HepG2 (cell line): ENCODE data around the gene PLIN4. TPM values are rescaled to one million over a fixed set of nuclear protein-coding genes. Genes with fewer than 3 reads are reported as not detected.

Source experiments
- ARID2 ChIP-seq: sonication (generic); formaldehyde crosslinking; IDR thresholded peaks from 2 replicates; pipeline ENCODE4 v1.8.1; 2022; ENCODE audit warnings: mild to moderate bottlenecking, missing genetic modification reagents, borderline replicate concordance
- CAMTA2 ChIP-seq: sonication (generic); formaldehyde crosslinking; IDR thresholded peaks from 2 replicates; pipeline ENCODE4 v1.4.0; 2020; ENCODE audit warnings: mild to moderate bottlenecking, missing genetic modification reagents, borderline replicate concordance
- CEBPB ChIP-seq: IDR thresholded peaks from 2 replicates; pipeline ENCODE4 v1.6.1; 2011; ENCODE audit warnings: low read depth, low read length, improper control_type of control experiment, borderline replicate concordance
- EZH2 ChIP-seq: conservative IDR thresholded peaks from 2 replicates; pipeline ENCODE4 v1.6.1; 2012; ENCODE audit warnings: mild to moderate bottlenecking, low read depth, low read length, moderate library complexity
- HNF1A ChIP-seq, 2 experiments: sonication (generic) in 1 of 2; formaldehyde crosslinking in 1 of 2; IDR thresholded peaks; 2 replicates each; pipeline versions ENCODE4 v1.4.0 to v1.6.1; 2016 to 2020; ENCODE audit warnings: borderline replicate concordance in 1 of 2, low read depth in 1 of 2, mild to moderate bottlenecking in 1 of 2, missing genetic modification reagents in 1 of 2
- KLF13 ChIP-seq: sonication (generic); formaldehyde crosslinking; IDR thresholded peaks from 2 replicates; pipeline ENCODE4 v1.4.0; 2020; ENCODE audit warnings: mild to moderate bottlenecking, missing genetic modification reagents
- MAFG ChIP-seq: sonication (generic); formaldehyde crosslinking; IDR thresholded peaks from 2 replicates; pipeline ENCODE4 v1.5.1; 2020; ENCODE audit warnings: mild to moderate bottlenecking, missing genetic modification reagents
- MAFK ChIP-seq, 2 experiments: IDR thresholded peaks in 1 of 2; conservative IDR thresholded peaks in 1 of 2; 2 replicates each; pipeline ENCODE4 v1.6.1; 2011; ENCODE audit warnings: improper control_type of control experiment in 2 of 2, low read length in 2 of 2
- NFIB ChIP-seq: sonication (generic); formaldehyde crosslinking; IDR thresholded peaks from 2 replicates; pipeline ENCODE4 v1.9.0; 2021; ENCODE audit warnings: missing genetic modification reagents, mild to moderate bottlenecking, borderline replicate concordance
- PITX1 ChIP-seq: sonication (generic); formaldehyde crosslinking; IDR thresholded peaks from 2 replicates; pipeline ENCODE4 v1.5.1; 2020; ENCODE audit warnings: mild to moderate bottlenecking, missing genetic modification reagents
- PPARG ChIP-seq: conservative IDR thresholded peaks from 2 replicates; pipeline ENCODE4 v1.6.1; 2016; ENCODE audit warnings: missing biosample characterization, missing genetic modification reagents
- RORA ChIP-seq: sonication (generic); formaldehyde crosslinking; IDR thresholded peaks from 2 replicates; pipeline ENCODE4 v1.5.0; 2020; ENCODE audit warnings: mild to moderate bottlenecking, missing genetic modification reagents, moderate library complexity
- SATB2 ChIP-seq: sonication (generic); formaldehyde crosslinking; IDR thresholded peaks from 2 replicates; pipeline ENCODE4 v1.5.0; 2020; ENCODE audit warnings: missing genetic modification reagents
- SRSF9 ChIP-seq: fragments of 200-400 bp; formaldehyde crosslinking; IDR thresholded peaks from 2 replicates; pipeline ENCODE4 v1.6.1; 2018; ENCODE audit warnings: borderline replicate concordance, mild to moderate bottlenecking, low read depth, low read length; ENCODE audit not compliant: insufficient read depth, poor library complexity, severe bottlenecking
- TCF7 ChIP-seq: sonication (generic); IDR thresholded peaks from 2 replicates; pipeline ENCODE4 v1.6.1; 2016; ENCODE audit warnings: antibody characterized with exemption, low read depth
- THAP11 ChIP-seq: IDR thresholded peaks from 2 replicates; pipeline ENCODE4 v1.6.1; 2016; ENCODE audit warnings: missing biosample characterization, missing genetic modification reagents
- TOPORS ChIP-seq: sonication (generic); formaldehyde crosslinking; IDR thresholded peaks from 2 replicates; pipeline ENCODE4 v1.8.0; 2023; ENCODE audit warnings: mild to moderate bottlenecking, missing genetic modification reagents
- ZNF446 ChIP-seq: sonication (generic); formaldehyde crosslinking; IDR thresholded peaks from 2 replicates; pipeline ENCODE4 v1.5.0; 2020; ENCODE audit warnings: mild to moderate bottlenecking, missing genetic modification reagents
- ZNF496 ChIP-seq: sonication (generic); formaldehyde crosslinking; IDR thresholded peaks from 2 replicates; pipeline ENCODE4 v1.8.1; 2023; ENCODE audit warnings: mild to moderate bottlenecking, moderate library complexity, missing genetic modification reagents; ENCODE audit not compliant: insufficient replicate concordance
- ZNF609 ChIP-seq: sonication (generic); formaldehyde crosslinking; IDR thresholded peaks from 2 replicates; pipeline ENCODE4 v1.4.0; 2020; ENCODE audit warnings: mild to moderate bottlenecking, missing genetic modification reagents, borderline replicate concordance
- ZNF775 ChIP-seq: sonication (generic); formaldehyde crosslinking; IDR thresholded peaks from 2 replicates; pipeline ENCODE4 v1.4.0; 2020; ENCODE audit warnings: missing genetic modification reagents, mild to moderate bottlenecking, moderate library complexity, borderline replicate concordance
- ZNF792 ChIP-seq: IDR thresholded peaks from 2 replicates; pipeline ENCODE4 v1.6.1; 2016
- polyA plus RNA-seq, 8 experiments: library from polyadenylated mRNA; depleted of rRNA in 3 of 8; stranded (reverse) in 7 of 8; unstranded in 1 of 8; fragments of >200 nt; fragmentation: Illumina TruSeq in 4 of 8; extraction: Trizol in 4 of 8; gene quantifications; 2 replicates each; pipeline versions ENCODE4 v1.2.1 to v1.2.3, GENCODE V29; 2011 to 2016; ENCODE audit warnings: low read depth in 4 of 8, missing spikeins in 1 of 8, mixed read lengths in 1 of 8; ENCODE audit not compliant: insufficient read depth in 1 of 8
- total RNA-seq, 5 experiments: library from RNA; depleted of rRNA; stranded (reverse); fragments of >200 nt; fragmentation: Illumina TruSeq; extraction: Trizol; gene quantifications; 2 replicates each; pipeline ENCODE4 v1.2.3, GENCODE V29; 2016; ENCODE audit warnings: low read depth in 1 of 5

The PLIN4 gene
- total and polyA plus RNA-seq, 2 of the 13 experiments (the other 11 are each of a cell fraction or from before 2014, with no cell fraction given) = 1.1 to 1.3 TPM

- TF ChIP-seq PITX1 (CRISPR knock-in tag) (no peak), NFIB (CRISPR knock-in tag) (no peak), SATB2 (CRISPR knock-in tag) (peak; percentile 67), ZNF446 (CRISPR knock-in tag) (no peak), TCF7 (no peak), HNF1A (IDR thresholded peaks at IDR 0.05; ENCODE audit: low read depth) (no peak), HNF1A (CRISPR knock-in tag; IDR thresholded peaks at IDR 0.05; ENCODE audit: borderline replicate concordance) (peak; percentile 51; the same call in 1 of the 2 replicates), ZNF792 (CRISPR knock-in tag) (peak; percentile 92; the same call in 1 of the 2 replicates), THAP11 (CRISPR knock-in tag) (peak; percentile 68), TOPORS (CRISPR knock-in tag) (no peak), ZNF496 (CRISPR knock-in tag) (no peak), CAMTA2 (no peak), ZNF775 (CRISPR knock-in tag) (no peak), RORA (CRISPR knock-in tag) (no peak), SRSF9 (no peak), MAFK (conservative IDR thresholded peaks at IDR 0.05 in 1 of 2, IDR thresholded peaks at IDR 0.05 in 1 of 2; ENCODE audit: low read length in 2 of 2) (no peak), ARID2 (CRISPR knock-in tag) (no peak), PPARG (CRISPR knock-in tag) (peak; percentile 52; the same call in 1 of the 2 replicates), MAFG (CRISPR knock-in tag) (no peak), EZH2 (no peak), ZNF609 (CRISPR knock-in tag) (peak; percentile 64; the same call in 1 of the 2 replicates), CEBPB (no peak), KLF13 (CRISPR knock-in tag) (no peak)
Measured at GRCh38 chr19:4531562-4532165, 13.4 kb upstream of the PLIN4 start (continued).
